Measurements from ENCODE around the gene ZBTB9.
"Not testable (repeated sequence)": the region's sequence is repeated elsewhere in the genome, so short reads cannot be mapped to it uniquely, and the experiment has no call there.

The ZBTB9 gene

GRCh38 chr6:33469661-33470060 is 15.3 kb downstream of the ZBTB9 start:
- no peak for DNase-seq

- no peak for DNase-seq
These were observed 23.5 kb downstream of the ZBTB9 start for GRCh38 chr6:33477864-33478263.

- DNase-seq: no peak
These were observed 26.8 kb downstream of the ZBTB9 start for GRCh38 chr6:33481192-33481591.

- not testable (repeated sequence) for DNase-seq
These were observed 28.2 kb downstream of the ZBTB9 start for GRCh38 chr6:33482620-33483019.

GRCh38 chr6:33483678-33484077 is 29.3 kb downstream of the ZBTB9 start:
- no peak for DNase-seq

- DNase-seq: not testable (repeated sequence)
These were observed 30.4 kb downstream of the ZBTB9 start for GRCh38 chr6:33484673-33485262.

GRCh38 chr6:33485680-33486079 is 31.3 kb downstream of the ZBTB9 start:
- DNase-seq: not testable (repeated sequence)

- DNase-seq: no peak
These were observed 34.0 kb downstream of the ZBTB9 start for GRCh38 chr6:33488339-33488738.

- no peak for DNase-seq
These were observed 35.8 kb downstream of the ZBTB9 start for GRCh38 chr6:33490198-33490597.

- no peak for DNase-seq
These were observed 36.2 kb downstream of the ZBTB9 start for GRCh38 chr6:33490621-33491020.

- DNase-seq: no peak
These were observed 37.7 kb downstream of the ZBTB9 start for GRCh38 chr6:33492093-33492492.

- no peak for DNase-seq
These were observed 42.8 kb downstream of the ZBTB9 start for GRCh38 chr6:33497157-33497556.

GRCh38 chr6:33502486-33502885 is 48.1 kb downstream of the ZBTB9 start:
- DNase-seq: no peak

- DNase-seq: no peak
These were observed 50.1 kb downstream of the ZBTB9 start for GRCh38 chr6:33504486-33504885.

- no peak for DNase-seq
These were observed 51.4 kb downstream of the ZBTB9 start for GRCh38 chr6:33505548-33506370.

Data from activated CD8-positive, alpha-beta memory T cell treated with anti-CD3 and anti-CD28 coated beads, Interleukin-2, amount 50 U/mL, for 48 hours (primary cell).